GM18909 (cell line): Measurements from ENCODE around the gene SEC14L2.
A peak's percentile ranks its signal among the peaks of the same experiment; 100 is the strongest.
"Not testable (repeated sequence)": the region's sequence is repeated elsewhere in the genome, so short reads cannot be mapped to it uniquely, and the experiment has no call there.

Experiments
- ATAC-seq: cut with Tn5 transposase; IDR thresholded peaks from one replicate; pipeline ENCODE4 v1.9.1; 2021; ENCODE audit warnings: mild to moderate bottlenecking; ENCODE audit not compliant: unreplicated experiment, poor library complexity

The SEC14L2 gene

DNA sequence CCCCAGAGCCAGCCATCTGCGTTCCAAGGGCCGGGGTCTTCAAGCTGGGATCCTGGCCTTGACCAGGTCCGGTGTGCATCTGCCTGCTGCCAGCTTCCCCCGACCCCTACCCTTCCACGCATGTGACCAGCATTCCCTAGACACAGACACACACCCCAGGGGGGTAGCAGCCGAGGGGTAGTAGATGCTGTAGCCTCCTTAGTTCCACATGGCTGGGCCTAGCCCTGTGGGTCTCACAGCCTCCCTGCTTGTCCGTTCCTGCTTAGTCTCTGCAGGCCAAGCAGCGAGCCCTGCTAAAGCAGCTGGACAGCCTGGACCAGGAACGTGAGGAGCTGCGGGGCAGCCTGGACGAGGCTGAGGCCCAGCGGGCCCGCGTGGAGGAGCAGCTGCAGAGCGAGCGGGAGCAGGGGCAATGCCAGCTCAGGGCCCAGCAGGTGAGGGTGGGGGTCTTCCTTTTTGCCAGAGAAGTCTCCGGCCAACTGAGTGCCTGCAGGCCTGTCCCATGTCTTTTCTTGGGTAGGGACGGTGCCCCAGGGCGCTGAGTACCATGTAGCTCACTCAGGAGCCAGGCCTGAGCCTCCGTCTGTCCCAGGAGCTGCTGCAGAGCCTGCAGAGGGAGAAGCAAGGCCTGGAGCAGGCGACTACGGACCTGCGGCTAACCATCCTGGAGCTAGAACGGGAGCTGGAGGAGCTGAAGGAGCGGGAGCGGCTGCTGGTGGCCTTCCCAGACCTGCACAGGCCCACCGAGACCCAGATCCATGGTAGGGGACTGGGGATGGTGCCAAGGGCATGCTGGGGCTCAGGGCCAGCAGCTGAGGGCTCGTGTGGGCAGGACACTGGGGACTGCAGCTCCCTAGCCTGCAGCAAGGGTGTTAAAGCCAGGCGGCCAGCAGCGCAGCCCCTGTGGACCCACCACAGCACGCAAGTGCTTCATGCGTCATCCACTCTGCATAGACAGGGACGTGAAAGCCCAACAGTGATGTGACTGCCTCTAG is 23.2 kb upstream of the SEC14L2 start:
- ATAC-seq, result no peak

DNA sequence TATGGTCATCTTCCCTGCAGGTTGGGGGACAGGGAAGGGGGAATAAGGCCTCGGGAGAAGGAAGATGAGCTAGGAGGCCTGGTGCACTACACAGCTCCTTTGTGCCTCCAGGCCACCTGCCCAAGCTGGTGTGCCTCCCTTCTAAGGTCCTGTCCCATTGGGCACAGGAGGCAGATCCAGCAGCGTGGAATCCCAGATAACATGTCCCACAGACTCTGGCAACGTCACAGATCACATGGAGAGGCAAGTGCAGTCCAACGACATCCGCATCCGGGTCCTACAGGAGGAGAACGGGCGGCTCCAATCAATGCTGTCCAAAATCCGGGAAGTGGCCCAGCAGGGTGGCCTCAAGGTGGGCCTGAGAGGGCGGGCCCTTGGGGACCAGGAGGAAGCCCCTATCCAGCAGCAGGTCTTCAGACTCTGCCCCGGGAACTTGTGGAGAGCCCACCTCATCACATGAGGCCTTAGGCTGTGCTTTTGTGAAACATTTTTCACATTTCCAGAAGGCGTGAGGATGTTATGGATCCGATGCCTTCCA is 21.4 kb upstream of the SEC14L2 start:
- no peak for ATAC-seq

DNA sequence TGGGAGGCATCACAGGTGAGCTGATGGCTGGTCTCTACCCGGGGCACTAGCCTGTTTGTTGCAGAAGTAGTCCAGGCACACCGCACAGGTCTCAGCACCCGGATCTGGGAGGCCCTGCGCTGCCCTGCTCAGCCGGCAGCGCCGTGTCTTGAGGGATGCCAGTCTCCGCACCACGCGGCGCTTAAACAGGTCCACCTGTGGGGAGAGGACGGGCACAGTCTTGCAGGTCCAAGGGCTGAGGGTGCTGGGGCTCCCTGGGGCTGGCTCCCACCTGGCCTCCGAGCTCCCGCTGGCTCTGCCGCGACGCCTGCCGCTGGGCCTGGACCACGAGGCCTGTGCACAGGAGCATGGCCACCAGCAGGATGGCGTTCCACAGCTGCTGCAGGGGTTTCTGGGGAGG is 16.8 kb upstream of the SEC14L2 start:
- ATAC-seq, result no peak

DNA sequence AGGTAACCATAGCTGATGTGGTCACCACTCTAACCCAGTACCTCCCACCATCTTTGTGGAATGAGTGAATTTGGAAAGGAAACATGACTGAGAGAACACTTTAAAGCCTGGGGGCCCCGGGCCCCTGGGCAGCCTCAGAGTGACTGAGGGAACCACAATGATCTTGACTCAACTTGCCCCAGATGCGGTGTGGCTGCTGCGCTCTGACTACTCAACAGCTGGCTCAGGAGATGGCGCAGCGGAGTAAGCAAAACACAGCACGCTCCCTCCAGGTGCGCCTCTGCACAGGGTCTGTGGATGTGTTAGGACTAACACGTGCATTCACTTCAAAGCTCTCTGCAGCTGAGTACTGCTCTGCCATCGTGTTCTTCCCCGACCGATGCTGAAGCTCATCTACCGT is 15.6 kb upstream of the SEC14L2 start:
- ATAC-seq, result no peak

DNA sequence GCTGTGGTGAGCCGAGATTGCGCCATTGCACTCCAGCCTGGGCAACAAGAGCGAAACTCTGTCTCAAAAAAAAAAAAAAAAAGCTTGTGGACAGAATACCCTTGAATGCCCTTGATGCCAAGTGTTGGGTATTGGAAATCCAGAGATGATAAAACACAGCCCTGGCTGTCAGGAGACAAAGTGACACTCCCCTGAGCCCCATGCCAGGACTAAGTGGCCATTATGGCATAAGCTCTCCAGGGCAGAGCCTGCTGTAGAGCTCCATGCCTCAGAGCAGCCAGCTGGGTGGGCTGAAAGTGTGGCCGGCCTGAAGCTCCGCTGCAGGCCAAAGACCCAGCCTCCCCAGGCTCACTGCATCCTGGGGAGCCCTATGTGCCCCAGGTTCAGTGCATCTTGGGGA is 14.5 kb upstream of the SEC14L2 start:
- no peak for ATAC-seq

DNA sequence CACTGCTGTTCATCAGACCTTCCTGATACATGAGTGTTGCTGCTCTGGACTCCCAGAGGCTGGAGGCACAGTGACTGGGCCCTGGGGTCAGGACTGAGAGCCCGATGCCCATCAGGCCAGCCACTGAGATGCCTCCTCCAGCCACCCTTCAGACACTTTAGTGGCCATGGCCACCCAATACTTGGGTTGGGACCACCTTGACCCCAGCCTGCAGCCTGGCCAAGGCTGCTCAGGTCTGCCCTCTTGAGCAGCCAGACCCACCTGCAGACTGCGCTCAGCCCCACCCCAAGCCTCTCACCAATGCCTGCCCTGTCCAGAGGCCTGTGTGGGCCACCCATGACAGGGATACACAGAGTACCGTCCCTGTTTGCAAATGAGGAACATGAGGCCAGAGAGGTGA is 13.8 kb upstream of the SEC14L2 start:
- ATAC-seq, result no peak

DNA sequence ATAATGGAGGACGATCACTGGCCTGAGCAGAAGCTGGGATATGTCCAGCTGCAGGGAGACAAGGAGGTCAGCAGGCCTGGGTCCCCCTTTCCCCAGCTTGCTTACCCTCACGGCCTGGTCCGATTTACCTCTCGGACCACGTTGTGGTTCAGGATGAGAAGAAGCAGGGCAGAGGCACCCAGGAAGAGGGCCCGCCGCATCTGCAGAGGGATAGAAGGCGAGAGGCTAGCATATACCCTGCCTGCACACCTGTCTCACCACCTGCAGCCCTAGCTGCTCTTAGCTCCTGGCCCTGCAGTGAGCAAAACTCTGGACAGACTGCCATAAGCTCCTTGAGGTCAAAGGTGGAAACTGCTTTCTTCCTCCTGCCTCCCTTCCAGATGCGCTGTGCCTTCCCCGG is 10.9 kb upstream of the SEC14L2 start:
- no peak for ATAC-seq

DNA sequence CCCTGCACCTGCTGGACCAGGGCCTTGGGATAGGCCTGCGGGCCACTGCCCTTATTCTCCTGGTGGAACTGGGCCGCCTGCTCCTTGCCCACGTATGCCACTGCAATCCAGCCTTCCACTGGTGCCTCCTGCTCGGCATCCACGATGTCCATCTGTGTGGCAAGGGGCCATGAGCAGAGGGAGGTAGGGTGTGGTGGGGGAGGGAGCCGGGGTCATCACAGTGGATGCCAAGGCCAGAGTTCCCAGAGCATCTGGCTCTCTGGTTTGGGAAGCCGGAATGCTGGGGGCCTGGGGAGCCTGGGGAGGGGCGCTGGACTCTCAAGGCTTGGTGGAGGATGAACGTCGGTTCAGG is 10.2 kb upstream of the SEC14L2 start:
- ATAC-seq, result no peak

DNA sequence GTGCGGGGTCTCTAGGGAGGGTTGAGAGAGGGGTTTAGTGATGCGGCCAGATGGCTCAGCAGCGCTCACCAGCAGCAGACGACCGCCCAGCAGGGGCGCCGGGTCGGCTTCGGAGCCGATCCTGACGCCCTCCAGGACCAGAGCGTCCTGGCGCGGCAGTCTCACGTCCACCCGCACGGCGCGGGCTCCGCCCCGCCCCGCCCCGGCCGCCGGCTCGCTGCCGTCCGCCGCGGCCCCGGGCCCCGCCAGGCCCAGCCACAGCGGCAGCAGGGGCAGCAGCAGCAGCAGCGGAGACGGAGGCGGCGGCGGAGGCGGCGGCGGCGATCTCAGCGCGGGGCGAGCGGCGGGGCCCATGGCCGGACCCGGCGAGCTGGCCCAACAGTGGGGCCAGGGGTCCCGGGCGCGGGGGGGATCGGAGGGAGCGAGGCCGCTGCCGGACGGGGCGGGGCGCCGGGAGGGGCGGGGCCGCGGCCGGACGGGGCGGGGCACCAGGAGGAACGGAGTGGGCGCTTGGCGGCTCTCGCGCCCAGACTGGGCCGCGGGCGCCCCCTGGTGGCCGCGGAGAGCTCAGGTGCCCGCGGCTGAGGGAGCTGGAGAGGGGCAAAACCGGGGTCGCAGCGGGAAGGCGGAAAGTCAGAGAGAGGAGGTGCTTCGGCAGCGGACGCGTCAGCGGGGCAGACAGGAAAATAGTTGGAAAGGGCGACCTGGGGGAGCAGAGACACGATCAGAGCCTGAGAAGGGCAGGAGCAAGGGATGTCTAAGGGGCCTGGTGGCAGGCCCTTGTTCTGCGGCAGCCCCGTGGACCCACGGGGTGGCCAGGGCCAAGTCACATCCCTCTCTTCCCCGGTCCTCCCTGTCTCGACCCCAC is 9.6 kb upstream of the SEC14L2 start, which contains the start of gene RNF215:
RNF215 (minus strand) TSS at position 452 of the 868 bp plus-strand sequence; CDS start at position 354, 98 bp downstream.
- ATAC-seq, result peak; percentile 71

DNA sequence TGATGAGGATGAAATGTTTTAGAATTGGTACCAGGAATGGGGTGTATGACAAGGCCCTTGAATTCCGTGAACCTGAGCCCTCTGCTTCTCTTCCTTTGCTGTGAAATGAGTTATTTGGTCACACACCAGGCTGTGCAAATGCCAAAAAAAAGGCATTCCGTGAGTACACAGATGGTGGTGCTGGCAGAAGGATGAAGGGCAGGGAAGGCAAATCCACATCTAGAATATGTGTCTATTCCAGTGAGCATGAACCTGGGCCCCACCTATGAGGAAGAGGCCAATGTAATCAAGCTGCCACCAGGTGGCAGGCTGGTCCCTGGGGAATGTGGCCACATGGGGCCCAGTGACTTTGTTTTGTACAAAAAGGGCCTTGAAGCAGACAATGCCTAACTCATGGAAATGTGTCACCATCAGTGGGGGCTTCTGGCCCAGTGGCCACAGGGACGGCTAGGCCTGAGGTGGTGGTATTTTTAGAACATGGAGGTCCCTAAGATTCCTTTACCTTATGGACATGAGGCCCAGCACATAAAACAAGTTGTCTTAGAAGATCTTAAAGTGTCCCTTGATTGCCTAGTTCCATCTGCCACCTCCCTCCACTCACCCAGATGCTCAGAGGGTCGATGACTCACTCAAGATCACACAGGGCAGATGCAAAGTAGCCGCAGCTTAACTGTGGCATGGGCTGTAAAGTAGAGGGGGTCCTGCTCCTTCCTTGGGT is 5.7 kb upstream of the SEC14L2 start:
- no peak for ATAC-seq

DNA sequence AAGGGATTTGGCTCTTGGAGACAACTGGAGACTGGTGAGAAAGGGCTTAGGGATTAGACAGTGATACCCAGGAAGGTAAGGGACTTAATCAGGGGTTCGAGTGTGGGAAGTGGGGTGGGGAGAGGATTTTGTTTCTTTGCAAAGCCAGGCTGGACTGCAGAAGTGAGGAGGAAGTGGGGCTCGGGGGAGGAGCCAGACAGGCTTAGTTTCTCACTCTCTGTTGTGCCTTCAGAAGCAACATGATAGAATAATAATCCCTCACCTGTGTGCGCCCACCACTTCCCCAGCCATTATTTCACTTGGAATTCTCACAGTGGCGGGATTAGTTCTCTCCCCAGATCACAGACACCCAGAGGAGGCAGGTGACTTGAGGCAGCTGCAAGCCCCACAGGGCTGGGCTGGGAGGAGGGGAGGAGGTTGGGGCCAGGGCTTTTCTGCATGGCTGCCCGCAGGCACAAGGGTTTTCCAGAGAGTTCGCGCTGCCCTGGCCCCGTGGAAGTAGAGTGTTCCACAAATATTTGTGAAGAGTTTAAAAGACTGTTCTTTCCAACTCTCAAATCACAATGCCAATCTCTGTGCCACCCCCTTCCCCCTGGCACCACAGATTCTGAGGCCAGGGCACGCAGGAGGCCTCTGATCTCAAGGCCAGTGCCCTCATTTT is 4.0 kb upstream of the SEC14L2 start:
- ATAC-seq, result no peak

DNA sequence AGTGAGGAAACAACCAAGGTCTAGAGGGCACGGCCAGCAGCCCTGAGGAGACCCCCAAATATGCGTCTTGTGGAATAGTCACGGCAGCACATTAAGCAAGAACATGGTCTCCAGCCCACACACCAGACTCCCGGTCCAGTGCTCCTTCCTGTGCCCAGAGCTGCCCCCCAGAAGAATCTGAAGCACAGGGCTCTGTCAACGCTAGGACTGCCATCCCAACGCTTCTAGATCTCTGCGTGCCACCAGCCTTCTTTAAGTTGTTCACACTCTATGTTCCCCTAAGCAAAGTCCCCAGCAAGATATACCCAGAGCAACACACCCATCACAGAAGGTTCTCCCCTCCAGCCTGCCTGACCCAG is 3.5 kb upstream of the SEC14L2 start:
- no peak for ATAC-seq

DNA sequence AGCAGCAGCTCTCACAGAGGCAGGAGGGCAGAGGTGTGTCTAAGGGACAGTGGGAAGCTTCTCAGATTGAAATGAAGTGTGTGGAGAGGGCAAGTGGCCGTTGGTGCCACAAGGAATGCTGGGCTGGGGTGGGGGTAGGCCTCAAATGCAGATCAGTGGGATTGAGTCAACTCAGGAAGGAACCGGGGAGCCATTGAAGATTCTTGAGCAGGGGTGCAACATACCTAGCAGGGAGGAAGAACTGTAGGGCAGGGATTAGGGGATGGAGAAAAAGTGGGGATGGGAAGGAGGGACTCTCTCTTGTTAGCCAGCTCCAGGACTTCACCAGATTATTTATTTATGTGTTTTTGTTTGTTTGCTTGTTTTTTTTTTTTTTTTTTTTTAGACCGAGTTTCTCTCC is 2.9 kb upstream of the SEC14L2 start:
- ATAC-seq, result no peak

DNA sequence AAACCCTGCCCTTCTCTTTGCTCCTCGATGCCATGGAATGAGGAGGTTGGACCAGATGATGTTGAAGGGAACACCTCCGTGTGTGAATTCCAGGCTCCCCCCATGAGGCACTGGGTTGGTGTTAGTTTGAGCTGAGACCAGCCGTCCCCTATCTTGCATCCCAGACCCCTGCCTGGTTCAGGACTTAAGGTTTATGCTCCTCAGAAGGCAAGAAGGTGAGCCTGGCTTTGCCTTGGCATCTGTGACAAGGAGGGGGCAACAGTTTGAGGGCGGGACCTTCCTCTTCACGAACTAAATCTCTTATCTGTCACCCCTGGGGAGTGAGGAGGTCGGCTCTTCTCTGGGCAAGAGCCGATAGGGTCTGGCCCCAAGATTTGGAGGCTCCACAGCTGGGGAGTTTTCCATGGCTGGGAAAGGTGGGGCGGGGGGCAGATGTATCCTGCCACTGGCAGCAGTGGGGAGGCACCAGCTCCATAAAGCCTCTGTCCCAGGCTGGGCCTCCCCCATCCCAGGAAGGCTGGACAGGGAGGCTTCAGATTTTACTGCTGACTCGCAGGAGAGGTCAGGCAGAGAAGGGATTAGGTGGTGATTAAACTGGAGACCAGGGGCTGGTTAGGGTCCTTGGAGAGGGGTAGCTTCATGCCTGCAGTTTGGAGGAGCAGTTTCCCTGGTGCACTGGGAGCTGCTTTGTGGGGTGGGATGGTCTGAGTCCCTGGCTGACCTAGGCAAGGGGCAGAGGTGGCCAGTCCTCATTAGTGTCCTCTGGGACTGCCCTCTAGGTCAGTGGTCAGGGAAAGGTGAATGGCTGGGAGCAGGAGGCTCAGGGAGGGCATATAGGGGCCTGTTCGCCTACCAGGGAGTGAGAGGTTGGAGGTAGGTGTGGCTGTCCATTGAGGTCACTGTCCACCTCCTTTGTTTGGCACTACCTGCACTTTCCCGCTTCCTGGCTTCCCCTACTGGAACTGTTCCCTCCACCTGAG is 1.1 kb downstream of the SEC14L2 start:
- ATAC-seq, result no peak

DNA sequence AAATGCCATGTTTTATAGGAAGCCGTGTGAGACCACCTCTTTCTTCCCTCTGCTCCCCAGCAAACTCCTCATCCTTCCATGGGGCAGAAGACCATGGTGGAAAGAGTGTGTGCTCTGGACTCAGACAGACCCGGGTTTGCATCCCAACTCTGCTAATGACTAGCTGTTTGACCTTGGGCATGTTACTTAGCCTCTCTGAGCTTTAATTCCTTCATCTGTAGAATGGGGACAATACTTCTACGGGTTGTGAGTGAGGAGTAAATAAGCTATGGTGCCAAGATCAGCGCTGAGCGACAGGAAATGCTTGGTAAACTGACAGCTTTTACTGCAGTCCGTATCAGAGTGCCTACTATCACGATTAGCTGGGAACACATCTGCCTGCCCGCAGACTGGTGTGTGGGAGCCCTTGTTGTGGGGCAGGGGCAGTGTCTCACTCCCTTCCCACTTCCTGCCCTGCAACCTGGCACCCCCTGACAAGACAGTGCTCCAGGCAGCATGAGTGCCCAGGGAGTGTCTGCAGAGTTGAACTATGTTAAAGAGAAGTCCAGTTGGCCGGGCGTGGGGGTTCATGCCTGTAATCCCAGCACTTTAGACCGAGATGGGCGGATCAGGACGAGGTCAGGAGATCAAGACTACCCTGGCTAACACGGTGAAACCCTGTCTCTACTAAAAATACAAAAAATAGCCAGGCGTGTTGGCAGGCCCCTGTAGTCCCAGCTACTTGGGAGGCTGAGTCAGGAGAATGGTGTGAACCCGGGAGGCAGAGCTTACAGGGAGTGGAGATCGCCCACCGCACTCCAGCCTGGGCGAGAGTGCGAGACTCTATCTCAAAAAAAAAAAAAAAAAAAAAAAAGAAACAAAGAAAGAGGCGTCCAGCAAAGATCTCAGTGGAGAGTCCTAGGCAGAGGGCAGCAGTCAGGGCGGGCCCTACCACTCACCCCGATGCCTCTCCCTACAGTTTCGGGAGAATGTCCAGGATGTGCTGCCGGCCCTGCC is 2.2 kb downstream of the SEC14L2 start:
- ATAC-seq, result no peak

DNA sequence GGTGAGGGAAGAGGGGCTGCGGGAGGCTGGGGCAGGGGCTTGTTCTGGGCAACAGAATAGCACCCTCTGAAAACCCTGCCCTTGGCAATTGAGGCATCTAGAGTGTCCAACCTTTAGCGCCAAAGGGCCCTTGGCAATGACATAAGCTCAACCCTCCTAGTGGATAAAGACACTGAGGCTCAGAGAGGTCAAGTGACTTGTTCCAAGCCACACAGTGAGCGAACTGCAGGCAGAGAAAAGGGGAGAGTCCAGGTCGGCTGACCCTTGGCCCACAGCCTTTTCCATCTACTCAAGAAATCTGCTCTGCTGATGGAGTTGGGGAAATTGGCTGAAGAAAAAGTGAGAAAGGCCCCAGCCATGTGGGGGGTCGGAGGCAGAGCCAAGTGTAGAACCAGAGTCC is 2.9 kb downstream of the SEC14L2 start:
- no peak for ATAC-seq

DNA sequence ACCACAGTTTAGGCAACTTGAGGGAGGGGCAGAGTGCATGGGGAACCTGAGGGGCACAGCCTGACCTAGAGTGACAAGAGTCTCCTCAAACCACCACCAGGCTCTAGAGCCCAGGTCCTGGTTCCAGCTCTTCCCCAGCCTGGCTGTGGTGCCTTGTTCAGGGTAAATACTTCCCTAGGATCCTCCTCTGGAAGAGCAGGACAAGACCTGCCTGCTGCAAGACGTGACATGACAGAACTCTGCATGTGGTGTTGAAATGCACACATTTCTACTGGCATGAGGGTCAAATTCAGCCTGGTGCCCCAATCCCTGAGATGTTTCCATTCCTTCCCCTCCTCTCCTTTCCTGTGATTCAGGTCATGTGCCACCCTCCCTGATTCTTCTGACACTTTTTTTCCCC is 3.3 kb downstream of the SEC14L2 start:
- no peak for ATAC-seq

DNA sequence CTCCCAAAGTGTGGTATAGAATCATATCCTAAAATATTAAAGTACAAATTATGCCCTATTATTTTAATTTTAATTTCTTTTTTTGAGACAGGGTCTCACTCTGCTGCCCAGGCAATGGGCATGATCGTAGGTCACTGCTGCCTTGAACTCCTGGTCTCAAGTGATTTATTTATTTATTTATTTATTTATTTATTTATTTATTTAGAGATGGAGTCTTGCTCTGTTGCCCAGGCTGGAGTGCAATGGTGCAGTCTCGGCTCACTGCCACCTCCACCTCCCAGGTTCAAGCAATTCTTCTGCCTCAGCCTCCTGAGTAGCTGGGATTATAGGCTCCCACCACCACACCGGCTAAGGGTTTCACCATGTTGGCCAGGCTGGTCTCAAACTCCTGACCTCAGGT is 4.2 kb downstream of the SEC14L2 start:
- not testable (repeated sequence) for ATAC-seq
